Superior temporal gyrus (tissue), 1 donor: ENCODE data around the gene OR2AT4.
"Not testable (repeated sequence)": the region's sequence is repeated elsewhere in the genome, so short reads cannot be mapped to it uniquely, and the experiment has no call there.

Experiments
- DNase-seq: peaks from one replicate; pipeline ENCODE4 v3.0.0-alpha.2; 2016; ENCODE audit errors: extremely low spot score

The OR2AT4 gene

DNA sequence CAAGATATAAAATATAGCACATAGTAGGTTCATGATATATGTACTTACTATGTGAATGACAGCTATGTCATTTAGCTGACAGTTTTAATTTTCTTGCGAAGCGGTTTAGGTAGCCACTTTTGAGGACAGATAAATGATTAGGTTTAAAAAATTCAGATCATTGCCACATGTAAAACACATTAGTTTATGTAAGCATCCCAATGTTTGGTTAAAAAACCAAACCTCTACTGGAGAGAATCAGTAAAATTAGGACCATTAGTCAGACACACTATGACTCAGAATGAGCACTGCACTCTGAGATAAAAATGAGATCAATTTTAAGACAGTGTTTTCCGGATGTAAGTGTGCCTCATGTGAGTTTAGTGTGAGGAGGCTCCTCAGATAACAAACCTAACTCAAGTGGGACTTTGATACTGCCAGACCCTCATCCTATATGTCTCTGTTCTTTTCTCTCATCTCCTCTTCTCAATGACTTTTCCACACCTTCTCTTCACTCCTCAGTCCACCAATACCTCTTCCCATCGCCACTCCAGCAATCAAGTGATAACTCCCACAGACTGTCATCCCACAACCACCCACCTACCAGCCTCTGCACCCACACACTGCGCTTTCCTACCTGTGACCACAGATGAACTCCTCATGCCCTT, 6.8 kb upstream of the OR2AT4 start:
- peak; percentile 17 for DNase-seq

DNA sequence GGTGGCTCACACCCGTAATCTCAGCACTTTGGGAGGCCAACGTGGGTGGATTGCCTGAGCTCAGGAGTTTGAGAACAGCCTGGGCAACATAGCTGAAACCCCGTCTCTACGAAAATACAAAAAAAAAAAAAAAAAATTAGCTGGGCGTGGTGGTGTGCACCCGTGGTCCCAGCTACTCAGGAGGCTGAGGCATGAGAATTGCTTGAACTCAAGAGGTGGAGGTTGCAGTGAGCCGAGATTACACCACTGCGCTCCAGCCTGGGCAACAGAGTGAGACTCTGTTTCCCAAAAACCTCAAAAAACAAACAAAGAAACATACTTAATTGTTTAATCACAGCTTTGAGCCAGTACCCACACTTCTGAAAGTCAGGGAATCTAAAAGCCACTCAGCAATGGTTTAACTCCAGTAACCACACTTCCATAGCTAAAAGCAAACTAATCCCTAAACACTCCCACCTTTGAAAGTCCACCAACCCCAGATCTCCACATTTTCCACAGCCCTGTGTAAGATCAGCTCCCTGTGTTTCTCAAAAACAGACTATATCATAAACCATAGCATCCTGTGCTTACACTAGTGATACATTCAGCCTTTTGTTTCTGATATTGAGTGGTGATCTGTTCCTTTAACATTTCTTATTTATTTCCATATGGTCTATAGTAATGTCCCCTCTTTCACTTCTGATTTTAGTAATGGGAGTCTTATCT, 4.9 kb upstream of the OR2AT4 start:
- no peak for DNase-seq

GRCh38 chr11:75100314-75100713, 3.6 kb upstream of the OR2AT4 start:
- no peak for DNase-seq

- DNase-seq: no peak
These were observed 3.0 kb upstream of the OR2AT4 start for GRCh38 chr11:75099635-75100034.

- not testable (repeated sequence) for DNase-seq
These were observed 2.3 kb upstream of the OR2AT4 start for GRCh38 chr11:75098835-75099439.

DNA sequence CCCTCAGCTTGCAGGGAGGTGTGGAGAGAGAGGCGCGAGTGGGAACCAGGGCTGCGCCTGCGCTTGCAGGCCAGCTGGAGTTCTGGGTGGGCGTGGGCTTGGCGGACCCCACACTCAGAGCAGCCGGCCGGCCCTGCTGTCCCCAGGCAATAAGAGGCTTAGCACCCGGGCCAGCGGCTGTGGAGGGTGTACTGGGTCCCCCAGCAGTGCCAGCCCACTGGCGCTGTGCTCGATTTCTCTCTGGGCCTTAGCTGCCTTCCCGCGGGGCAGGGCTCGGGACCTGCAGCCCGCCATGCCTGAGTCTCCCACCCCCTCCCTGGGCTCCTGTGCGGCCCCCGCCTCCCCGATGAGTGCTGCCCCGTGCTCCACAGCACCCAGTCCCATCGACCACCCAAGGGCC, 1.5 kb upstream of the OR2AT4 start:
- not testable (repeated sequence) for DNase-seq

- no peak for DNase-seq
These were observed 489 bp upstream of the OR2AT4 start for GRCh38 chr11:75097173-75097557.

- DNase-seq: not testable (repeated sequence)
These were observed 2.3 kb downstream of the OR2AT4 start for GRCh38 chr11:75094382-75094781.

- no peak for DNase-seq
These were observed 6.0 kb downstream of the OR2AT4 start for GRCh38 chr11:75090671-75091177.

DNA sequence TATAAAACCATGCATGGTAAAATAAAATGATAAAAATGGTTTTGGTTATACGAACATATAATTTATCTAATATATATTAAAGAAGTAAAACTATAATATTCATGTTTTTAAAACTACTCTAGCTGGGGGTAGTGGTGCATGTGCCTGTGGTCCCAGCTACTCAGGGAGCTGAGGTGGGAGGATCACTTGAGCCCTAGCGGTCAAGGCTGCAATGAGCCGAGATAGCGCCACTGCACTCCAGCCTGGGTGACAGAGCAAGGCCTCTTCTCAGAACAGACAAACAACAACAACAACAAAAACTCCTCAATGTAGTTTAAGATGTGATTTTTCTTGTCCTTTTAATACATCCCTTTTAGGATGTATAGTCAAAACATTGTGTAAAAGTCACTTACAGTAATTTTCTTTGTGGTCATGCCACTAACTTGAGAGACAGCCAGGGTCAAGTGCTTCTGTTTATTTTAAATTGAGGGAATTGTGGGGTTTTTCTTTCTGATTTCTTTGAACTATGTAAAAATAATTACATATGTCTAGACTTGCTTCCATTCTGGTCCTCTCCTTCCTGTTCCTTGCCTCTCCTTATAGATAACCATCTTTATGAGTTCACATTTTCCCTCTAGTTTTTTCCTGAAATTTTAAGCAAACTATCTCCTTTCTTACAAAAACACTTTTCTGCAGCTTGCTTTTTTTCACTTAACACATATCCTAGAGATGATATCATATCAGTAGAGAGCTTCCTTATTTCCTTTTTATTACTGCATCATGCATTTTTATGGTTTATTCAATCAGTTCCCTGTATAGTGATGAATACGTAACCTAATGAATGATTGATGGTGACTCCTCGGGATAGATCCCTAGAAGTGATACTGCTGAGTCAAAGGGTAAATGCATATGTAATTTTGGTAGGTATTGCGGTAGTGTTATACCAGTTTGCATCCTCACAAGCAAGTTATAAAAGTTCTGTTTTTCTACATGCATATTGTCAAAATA, 9.1 kb downstream of the OR2AT4 start:
- DNase-seq: no peak

GRCh38 chr11:75084883-75085282, 11.8 kb downstream of the OR2AT4 start:
- DNase-seq: no peak

GRCh38 chr11:75083217-75083605, 13.5 kb downstream of the OR2AT4 start:
- no peak for DNase-seq

GRCh38 chr11:75082601-75083216, 14.0 kb downstream of the OR2AT4 start:
- no peak for DNase-seq

GRCh38 chr11:75079546-75079945, 17.1 kb downstream of the OR2AT4 start:
- no peak for DNase-seq

GRCh38 chr11:75078233-75078632, 18.4 kb downstream of the OR2AT4 start:
- no peak for DNase-seq

DNA sequence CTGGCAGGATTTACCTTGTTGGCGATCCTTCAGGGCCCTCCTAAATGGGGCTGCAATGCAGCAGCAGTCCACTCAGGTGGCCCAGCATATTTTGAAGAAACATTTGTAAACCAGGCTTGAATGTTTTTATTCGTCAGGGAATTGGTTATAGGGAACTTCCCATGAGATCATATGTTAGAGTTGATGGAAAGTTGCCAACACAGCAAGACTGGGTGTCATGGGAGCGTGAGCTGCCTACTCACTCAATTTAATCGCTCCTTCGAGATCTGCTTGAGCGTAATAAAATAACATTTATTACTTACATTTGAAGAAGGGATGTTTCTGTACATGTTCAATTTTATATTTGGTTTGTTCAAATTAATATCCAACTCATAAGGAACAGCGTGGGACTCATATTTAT, 19.4 kb downstream of the OR2AT4 start:
- DNase-seq: no peak

GRCh38 chr11:75076671-75077070, 20.0 kb downstream of the OR2AT4 start:
- no peak for DNase-seq

GRCh38 chr11:75073459-75074190, 23.1 kb downstream of the OR2AT4 start:
- DNase-seq: no peak

DNA sequence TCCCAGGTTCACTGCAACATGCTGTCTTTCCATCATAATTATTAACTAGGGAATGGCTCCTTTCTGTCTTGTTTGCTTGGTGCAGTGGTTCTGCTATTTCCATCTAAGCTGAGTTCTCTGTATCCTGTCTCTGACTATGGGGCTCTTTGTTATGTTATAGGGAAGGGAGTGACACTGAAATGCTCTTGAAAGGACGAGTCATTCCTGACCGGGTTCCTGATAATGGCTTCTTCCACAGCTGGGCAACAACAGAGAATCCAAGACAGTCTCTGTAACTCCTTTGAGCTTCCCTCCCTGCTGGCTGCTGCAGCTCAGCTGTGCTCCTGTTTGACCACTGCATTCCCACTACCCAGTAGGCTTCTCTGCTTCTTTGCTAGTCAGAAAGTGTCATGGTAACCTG, 24.1 kb downstream of the OR2AT4 start:
- DNase-seq: no peak

GRCh38 chr11:75069473-75069872, 27.2 kb downstream of the OR2AT4 start:
- no peak for DNase-seq

- no peak for DNase-seq
These were observed 27.7 kb downstream of the OR2AT4 start for GRCh38 chr11:75068993-75069392.
